ENCODE measurements around the gene TNFRSF18. TPM values are rescaled to one million over a fixed set of nuclear protein-coding genes. Genes with fewer than 3 reads are reported as not detected.

TNFRSF18 gene
- total RNA-seq, 1 donor from 2014 or later, result 3.0 TPM

GRCh38 chr1:1243266-1243660, 36.9 kb upstream of the TNFRSF18 start:
- Mint-ChIP-seq H3K4me3 (ENCODE audit: unreplicated experiment) (no peak overlapping the region), H3K9me3 (ENCODE audit: unreplicated experiment) (no peaks in the 10 kb centered on the region), H3K27me3 (ENCODE audit: unreplicated experiment) (no peaks in the 10 kb centered on the region), H3K4me1 (ENCODE audit: low read depth, unreplicated experiment) (no peaks in the 10 kb centered on the region), H3K36me3 (ENCODE audit: unreplicated experiment) (no peaks in the 10 kb centered on the region), H3K27ac (ENCODE audit: unreplicated experiment) (no peak overlapping the region)
- TF ChIP-seq CTCF (IDR thresholded peaks at IDR 0.05; ENCODE audit: partially characterized antibody, unreplicated experiment), result no peak
- DNase-seq, result no peak

- no peak overlapping the region for H3K4me3 Mint-ChIP-seq (ENCODE audit: unreplicated experiment)
- H3K36me3 Mint-ChIP-seq (ENCODE audit: unreplicated experiment), result no peaks in the 10 kb centered on the region
- H3K27me3 Mint-ChIP-seq (ENCODE audit: unreplicated experiment), result no peaks in the 10 kb centered on the region
- H3K4me1 Mint-ChIP-seq (ENCODE audit: low read depth, unreplicated experiment), result no peaks in the 10 kb centered on the region
- H3K9me3 Mint-ChIP-seq (ENCODE audit: unreplicated experiment), result no peaks in the 10 kb centered on the region
- no peak for DNase-seq
- TF ChIP-seq CTCF (IDR thresholded peaks at IDR 0.05; ENCODE audit: partially characterized antibody, unreplicated experiment), result no peak
- no peak overlapping the region for H3K27ac Mint-ChIP-seq (ENCODE audit: unreplicated experiment)
Measured at GRCh38 chr1:1242461-1243265, 36.3 kb upstream of the TNFRSF18 start.

GRCh38 chr1:1241588-1242219, 35.3 kb upstream of the TNFRSF18 start:
- Mint-ChIP-seq H3K9me3 (ENCODE audit: unreplicated experiment) (no peaks in the 10 kb centered on the region), H3K27me3 (ENCODE audit: unreplicated experiment) (peaks cover 2% of the 10 kb centered on the region), H3K36me3 (ENCODE audit: unreplicated experiment) (no peaks in the 10 kb centered on the region), H3K4me3 (ENCODE audit: unreplicated experiment) (no peak overlapping the region), H3K4me1 (ENCODE audit: low read depth, unreplicated experiment) (peaks cover 2% of the 10 kb centered on the region), H3K27ac (ENCODE audit: unreplicated experiment) (no peak overlapping the region)
- no peak for TF ChIP-seq CTCF (IDR thresholded peaks at IDR 0.05; ENCODE audit: partially characterized antibody, unreplicated experiment)
- no peak for DNase-seq

GRCh38 chr1:1240822-1241587, 34.6 kb upstream of the TNFRSF18 start:
- DNase-seq, result no peak
- Mint-ChIP-seq H3K4me3 (ENCODE audit: unreplicated experiment) (no peak overlapping the region), H3K27me3 (ENCODE audit: unreplicated experiment) (peaks cover 2% of the 10 kb centered on the region), H3K36me3 (ENCODE audit: unreplicated experiment) (no peaks in the 10 kb centered on the region), H3K4me1 (ENCODE audit: low read depth, unreplicated experiment) (peaks cover 2% of the 10 kb centered on the region), H3K27ac (ENCODE audit: unreplicated experiment) (no peak overlapping the region), H3K9me3 (ENCODE audit: unreplicated experiment) (no peaks in the 10 kb centered on the region)
- TF ChIP-seq CTCF (IDR thresholded peaks at IDR 0.05; ENCODE audit: partially characterized antibody, unreplicated experiment), result no peak

Data from glutamatergic neuron (in vitro differentiated cells).